HepG2 (cell line): ENCODE measurements around the gene NOL4L. TPM values are rescaled to one million over a fixed set of nuclear protein-coding genes. Genes with fewer than 3 reads are reported as not detected.

ENCODE experiments used
- ATAC-seq: fragments of 200-7000 bp; cut with Tn5 transposase; 3 replicates; pipeline ENCODE4 v1.9.1; 2020; ENCODE audit warnings: mild to moderate bottlenecking, moderate library complexity
- BruUV-seq: library from RNA; stranded (reverse); fragments of 400-500 nt; replicated peaks from 2 replicates; lab custom pipeline; 2021; lab: Mats Ljungman, UMichigan
- CTCF ChIA-PET: fragments of 300-600 bp; formaldehyde crosslinking; extraction: SDS; loops from one replicate; lab custom pipeline; 2021; ENCODE audit warnings: low total read pairs, inconsistent platforms, low intra/inter-chr PET ratio; lab: Yijun Ruan, JAX
- POLR2A ChIA-PET: fragments of 350-600 bp; sonication (Branson Sonifier 250); formaldehyde crosslinking; loops from one replicate; lab custom pipeline; 2020; ENCODE audit warnings: antibody characterized with exemption, inconsistent platforms; lab: Yijun Ruan, JAX
- DNase-seq: peaks from one replicate; pipeline ENCODE4 v3.0.0-alpha.2; 2015; ENCODE audit warnings: low spot score
- FAIRE-seq: peaks from 3 replicates; lab custom pipeline; 2011; peaks lifted over from hg19 to GRCh38; lab: Jason Lieb, UNC
- H2AFZ ChIP-seq: one replicate; pipeline ENCODE4 v1.6.1; 2011; ENCODE audit warnings: low read length, inconsistent platforms
- H3K27ac ChIP-seq: fragments of 300-600 bp; 3 replicates; pipeline ENCODE4 v1.8.0; 2011; ENCODE audit warnings: mixed run types, mild to moderate bottlenecking, mixed read lengths, low read length, inconsistent platforms; ENCODE audit not compliant: insufficient read depth; ENCODE audit errors: extremely low read length
- H3K27me3 ChIP-seq, 2 experiments: fragments of 200-600 bp in 1 of 2; 2 replicates in 1 of 2; 3 replicates in 1 of 2; pipeline versions ENCODE4 v1.6.0 to v1.8.0; 2011; ENCODE audit warnings: low read length in 2 of 2, mild to moderate bottlenecking in 2 of 2, moderate library complexity in 2 of 2, inconsistent platforms in 1 of 2; ENCODE audit not compliant: insufficient read depth in 2 of 2, control insufficient read depth in 1 of 2
- H3K36me3 ChIP-seq, 2 experiments: fragments of 200-600 bp in 1 of 2; replicated peaks in 1 of 2; 2 replicates in 1 of 2; 3 replicates in 1 of 2; pipeline versions ENCODE4 v1.5.1 to v1.8.0; 2011; ENCODE audit warnings: low read length in 2 of 2, inconsistent platforms in 1 of 2; ENCODE audit not compliant: insufficient read depth in 2 of 2, control insufficient read depth in 1 of 2
- H3K4me1 ChIP-seq: 2 replicates; pipeline ENCODE4 v1.5.1; 2012; ENCODE audit warnings: low read length, inconsistent platforms; ENCODE audit not compliant: insufficient read depth
- H3K4me2 ChIP-seq: 2 replicates; pipeline ENCODE4 v1.6.0; 2011; ENCODE audit warnings: low read depth, low read length, inconsistent platforms
- H3K4me3 ChIP-seq, 3 experiments: fragments of 200-600 bp in 1 of 3; sonication (generic), shearing (Covaris generic) in 1 of 3; replicated peaks in 1 of 3; 2 replicates each; pipeline ENCODE4 v1.5.1; 2011 to 2016; ENCODE audit warnings: low read length in 3 of 3, inconsistent platforms in 2 of 3, low read depth in 2 of 3, mild to moderate bottlenecking in 2 of 3, control low read depth in 1 of 3, mixed read lengths in 1 of 3; ENCODE audit not compliant: insufficient read depth in 1 of 3
- H3K79me2 ChIP-seq: one replicate; pipeline ENCODE4 v1.6.1; 2011; ENCODE audit warnings: low read length, inconsistent platforms; ENCODE audit not compliant: insufficient read depth
- H3K9ac ChIP-seq: 2 replicates; pipeline ENCODE4 v1.6.0; 2011; ENCODE audit warnings: mild to moderate bottlenecking, low read depth, low read length, inconsistent platforms; ENCODE audit not compliant: insufficient read depth
- H3K9me3 ChIP-seq: 2 replicates; pipeline ENCODE4 v1.5.1; 2012; ENCODE audit warnings: mild to moderate bottlenecking, low read length
- H4K20me1 ChIP-seq: 2 replicates; pipeline ENCODE4 v1.6.0; 2011; ENCODE audit warnings: inconsistent platforms, mild to moderate bottlenecking, low read length, moderate library complexity; ENCODE audit not compliant: insufficient read depth
- NFKBIZ ChIP-seq: IDR thresholded peaks from 2 replicates; pipeline ENCODE4 v1.6.1; 2018; ENCODE audit warnings: missing genetic modification reagents, missing compliant biosample characterization
- RAD51 ChIP-seq: fragments of 450-650 bp; IDR thresholded peaks from 2 replicates; pipeline ENCODE4 v1.6.1; 2016; ENCODE audit warnings: borderline replicate concordance
- USF2 ChIP-seq, 2 experiments: sonication (generic) in 1 of 2; formaldehyde crosslinking in 1 of 2; IDR thresholded peaks; 2 replicates each; pipeline versions ENCODE4 v1.5.1 to v1.6.1; 2011 to 2020; ENCODE audit warnings: borderline replicate concordance in 1 of 2, low read depth in 1 of 2, low read length in 1 of 2, mild to moderate bottlenecking in 1 of 2, missing genetic modification reagents in 1 of 2, moderate library complexity in 1 of 2
- ZNF546 ChIP-seq: sonication (generic); formaldehyde crosslinking; conservative IDR thresholded peaks from 2 replicates; pipeline ENCODE4 v1.8.1; 2023; ENCODE audit warnings: mild to moderate bottlenecking, missing genetic modification reagents
- ZNF550 ChIP-seq: sonication (generic); formaldehyde crosslinking; IDR thresholded peaks from 2 replicates; pipeline ENCODE4 v1.4.0; 2020; ENCODE audit warnings: mild to moderate bottlenecking, missing genetic modification reagents, borderline replicate concordance
- ZNF670 ChIP-seq: sonication (generic); formaldehyde crosslinking; IDR thresholded peaks from 2 replicates; pipeline ENCODE4 v1.8.0; 2022; ENCODE audit warnings: mild to moderate bottlenecking, missing genetic modification reagents, borderline replicate concordance
- WGBS: methylation state at CpG from one replicate; pipeline ENCODE4 v1.1.6; 2017; ENCODE audit warnings: low lambda C conversion rate; 5-methylcytosine and 5-hydroxymethylcytosine counted together
- in situ Hi-C: cut with HindIII; loops from 2 replicates; pipeline ENCODE4 v1.10.0; 2017; ENCODE audit warnings: low pct_unique_long_range_greater_than_20kb; ENCODE audit not compliant: extremely low pct_ligation_motif_present
- intact Hi-C: fragments of 100-400 bp; cut with micrococcal nuclease; formaldehyde crosslinking; loops from one replicate; pipeline ENCODE4 v1.10.0; 2022; ENCODE audit not compliant: unreplicated experiment
- polyA plus RNA-seq, 8 experiments: library from polyadenylated mRNA; depleted of rRNA in 3 of 8; stranded (reverse) in 7 of 8; unstranded in 1 of 8; fragments of >200 nt; fragmentation: Illumina TruSeq in 4 of 8; extraction: Trizol in 4 of 8; gene quantifications; 2 replicates each; pipeline versions ENCODE4 v1.2.1 to v1.2.3, GENCODE V29; 2011 to 2016; ENCODE audit warnings: low read depth in 4 of 8, missing spikeins in 1 of 8, mixed read lengths in 1 of 8; ENCODE audit not compliant: insufficient read depth in 1 of 8
- total RNA-seq, 5 experiments: library from RNA; depleted of rRNA; stranded (reverse); fragments of >200 nt; fragmentation: Illumina TruSeq; extraction: Trizol; gene quantifications; 2 replicates each; pipeline ENCODE4 v1.2.3, GENCODE V29; 2016; ENCODE audit warnings: low read depth in 1 of 5

The NOL4L gene
- total and polyA plus RNA-seq, 2 of the 13 experiments (the other 11 are each of a cell fraction or from before 2014, with no cell fraction given): 16.6 to 35.4 TPM

DNA sequence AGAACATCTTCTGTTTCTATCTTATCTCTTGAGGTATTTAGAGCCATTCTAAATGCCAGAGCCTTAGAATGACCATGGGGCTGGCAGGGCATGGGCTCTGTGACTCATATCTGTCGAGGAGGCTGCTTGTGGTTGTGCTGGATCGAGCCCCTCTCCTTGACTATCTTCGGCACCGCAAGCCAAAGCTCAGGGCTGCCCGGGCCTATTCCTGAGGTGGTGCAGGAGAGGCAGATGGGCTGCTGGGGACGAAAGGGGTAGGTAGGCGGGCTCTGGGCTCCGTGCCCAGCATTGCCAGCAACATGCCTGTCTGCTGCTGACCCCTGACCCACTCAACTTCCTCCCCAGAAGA is 89.9 kb downstream of the NOL4L start:
- no TSS peak for BruUV-seq
- WGBS: 79% methylated on average over 8 of the region's 8 CpGs
- ChIA-PET POLR2A (no interaction called here), CTCF (no interaction called here)
- Histone ChIP-seq H3K79me2 (no peaks in the 10 kb centered on the region), H2AFZ (no peak overlapping the region), H3K27me3 (no peaks in the 10 kb centered on the region), H3K9ac (no peak overlapping the region), H3K4me3 (no peak overlapping the region), H3K9me3 (no peaks in the 10 kb centered on the region), H3K36me3 (peaks cover 0 to 7% of the 10 kb centered on the region in 2 experiments; a peak in 1 of 5 replicates), H3K4me2 (no peak overlapping the region), H3K27ac (no peak overlapping the region), H3K4me1 (no peaks in the 10 kb centered on the region), H4K20me1 (no peaks in the 10 kb centered on the region; the same call in 1 of the 2 replicates)
- no peak; the same call in 2 of the 3 replicates for ATAC-seq
- TF ChIP-seq ZNF670 (CRISPR knock-in tag) (no peak), ZNF546 (no peak)
- no peak for DNase-seq
- in situ Hi-C loops: no loop called here
- intact Hi-C loops: no loop called here
- FAIRE-seq: no peak

GRCh38 chr20:32494483-32495216 is 90.5 kb downstream of the NOL4L start:
- BruUV-seq: no TSS peak
- no peak for DNase-seq
- no peak overlapping the region for H3K4me2 ChIP-seq
- H3K9ac ChIP-seq: no peak overlapping the region
- POLR2A ChIA-PET: no interaction called here
- intact Hi-C loops: no loop called here
- in situ Hi-C loops: no loop called here
- no peak for ATAC-seq
- H3K9me3 ChIP-seq: no peaks in the 10 kb centered on the region
- no peak for FAIRE-seq
- H3K79me2 ChIP-seq: no peaks in the 10 kb centered on the region
- peaks cover 0 to 7% of the 10 kb centered on the region in 2 experiments; a peak in 1 of 5 replicates for H3K36me3 ChIP-seq
- TF ChIP-seq NFKBIZ (CRISPR knock-in tag): no peak
- TF ChIP-seq RAD51: peak; percentile 36; the same call in 1 of the 2 replicates
- TF ChIP-seq ZNF550 (CRISPR knock-in tag): no peak
- TF ChIP-seq USF2 (IDR thresholded peaks at IDR 0.05; ENCODE audit: low read depth, low read length): peak; percentile 67
- no peak for TF ChIP-seq USF2 (CRISPR knock-in tag; IDR thresholded peaks at IDR 0.05; ENCODE audit: borderline replicate concordance)
- TF ChIP-seq, all 625 proteins: peak for 2
- CTCF ChIA-PET: no interaction called here
- H3K4me3 ChIP-seq: no peak overlapping the region
- no peak overlapping the region for H3K27ac ChIP-seq
- 79% methylated on average over 11 of the region's 11 CpGs for WGBS
- H3K4me1 ChIP-seq: no peaks in the 10 kb centered on the region
- no peaks in the 10 kb centered on the region for H3K27me3 ChIP-seq
- H2AFZ ChIP-seq: no peak overlapping the region
- H4K20me1 ChIP-seq: no peaks in the 10 kb centered on the region; the same call in 1 of the 2 replicates
